ENCODE measurements around the gene NHERF1.

NHERF1 gene

DNA sequence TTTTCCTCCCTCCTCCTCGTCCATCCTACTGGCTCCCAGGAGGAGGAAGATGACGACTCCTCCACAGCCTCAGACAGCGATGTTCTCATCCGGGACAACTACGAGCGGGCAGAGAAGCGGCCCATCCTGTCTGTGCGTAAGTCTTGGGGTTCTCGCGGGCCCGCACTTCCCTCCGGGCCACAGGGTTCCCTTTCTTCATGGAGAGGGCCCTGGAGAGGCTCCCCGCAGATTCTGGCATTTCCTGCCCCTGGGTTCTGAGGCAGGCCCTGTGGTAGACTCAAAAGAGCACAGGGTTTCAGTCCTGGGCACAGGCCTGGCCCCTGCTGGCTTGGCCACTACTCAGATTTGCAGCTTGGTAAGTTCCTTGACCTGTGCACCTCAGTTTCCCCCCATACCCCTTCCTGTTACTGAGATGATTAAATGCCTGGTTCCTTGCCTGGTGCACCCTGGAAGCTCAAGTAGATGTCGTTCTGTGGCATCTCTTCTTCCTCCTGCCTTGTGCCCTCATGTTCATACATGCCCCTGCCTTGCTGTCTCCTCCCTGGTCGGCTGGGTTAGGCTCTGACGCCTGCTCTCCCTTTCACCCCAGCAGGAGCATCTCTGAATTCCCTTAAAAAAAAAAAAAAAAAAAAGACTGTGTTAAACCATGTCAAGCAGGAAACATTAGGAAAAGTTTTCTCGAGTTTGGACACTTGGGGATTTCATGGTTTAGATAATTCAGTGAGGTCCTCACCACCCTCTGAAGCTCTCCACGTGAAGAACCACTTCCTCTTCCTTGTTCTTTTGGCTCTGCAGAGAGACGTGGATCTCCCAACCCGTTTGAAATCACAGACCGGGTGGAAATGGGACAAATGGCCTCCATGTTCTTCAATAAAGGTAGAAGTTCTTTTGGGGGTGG, 42.0 kb downstream of the NHERF1 start:
- DNase-seq, result no peak

DNA sequence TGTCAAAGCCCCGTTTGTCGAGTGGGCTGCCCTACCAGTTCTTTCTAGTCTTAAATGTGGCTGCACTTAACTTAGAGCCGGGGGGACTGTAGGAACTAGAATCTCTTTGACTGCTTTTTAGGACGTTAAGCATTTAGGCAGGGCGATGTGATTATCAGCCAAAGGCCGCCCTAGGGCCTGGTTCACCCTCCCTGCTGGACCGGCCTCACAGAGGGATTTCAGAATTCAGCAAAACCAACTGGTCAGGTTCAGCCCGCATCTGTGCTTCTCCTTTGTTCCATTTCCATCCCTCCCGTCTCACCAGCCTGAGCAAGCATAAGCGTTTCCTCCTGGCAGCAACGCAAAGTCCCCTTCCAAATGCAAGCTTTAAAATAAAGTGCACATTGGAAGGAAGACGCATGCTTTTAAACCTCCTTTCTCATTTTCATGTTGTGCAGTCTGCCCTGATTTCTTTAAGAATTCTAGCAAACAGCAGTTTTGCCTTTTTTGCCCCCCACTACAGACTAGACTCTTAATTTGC, 44.2 kb downstream of the NHERF1 start:
- no peak for DNase-seq

DNA sequence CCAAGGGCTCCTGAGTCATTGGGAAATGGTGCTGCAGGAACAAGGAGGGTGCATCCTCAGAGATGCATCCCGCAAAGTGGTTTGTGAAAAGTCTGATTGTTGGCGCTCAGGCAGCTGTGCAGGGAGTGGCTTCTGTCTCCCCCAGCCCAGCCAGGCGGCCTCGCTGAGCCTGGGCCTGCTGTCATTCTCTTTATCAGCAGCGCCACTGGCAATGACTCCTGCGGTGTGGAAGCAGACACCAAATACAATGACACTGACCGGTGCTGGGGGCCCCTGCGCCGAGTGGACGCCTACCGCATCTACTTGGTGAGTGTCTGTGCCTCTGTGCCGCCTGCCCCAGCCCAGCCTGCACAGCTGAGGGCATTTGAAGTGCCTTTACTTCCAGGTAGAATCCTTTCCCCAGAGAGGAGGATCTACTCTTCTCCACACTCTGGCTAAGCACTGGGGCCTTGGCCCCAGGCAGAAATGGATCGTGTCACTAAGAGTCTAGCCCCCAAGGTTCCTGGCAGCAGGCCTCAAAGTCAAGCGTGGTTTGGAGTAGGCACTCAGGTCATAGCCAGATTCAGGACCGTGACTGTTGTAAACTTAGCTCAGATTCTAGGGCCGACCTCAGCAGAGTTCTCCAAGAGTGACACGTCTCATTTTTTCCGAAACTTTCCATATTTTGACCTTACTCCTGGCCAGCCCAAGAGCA, 47.0 kb downstream of the NHERF1 start:
- DNase-seq, result no peak

DNA sequence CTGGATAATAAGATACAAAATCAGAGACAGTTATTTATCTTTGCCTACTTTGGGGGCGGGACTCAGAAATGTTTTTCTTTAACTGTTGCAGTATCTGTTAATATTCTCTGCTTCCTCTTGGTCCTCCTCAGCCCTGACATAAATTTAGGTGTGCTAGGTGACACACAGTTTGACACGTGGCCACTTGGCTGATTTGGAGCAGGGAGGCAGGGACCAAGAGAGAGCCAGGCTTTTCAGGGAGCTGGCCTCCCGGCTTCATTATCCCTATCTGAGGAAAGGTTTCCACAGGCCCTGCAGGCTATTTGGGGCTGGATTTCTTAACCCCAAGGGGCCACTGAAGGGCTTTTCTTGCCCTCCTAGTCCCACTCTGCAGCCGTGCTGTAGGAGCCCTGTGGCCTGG, 47.8 kb downstream of the NHERF1 start:
- DNase-seq, result no peak

DNA sequence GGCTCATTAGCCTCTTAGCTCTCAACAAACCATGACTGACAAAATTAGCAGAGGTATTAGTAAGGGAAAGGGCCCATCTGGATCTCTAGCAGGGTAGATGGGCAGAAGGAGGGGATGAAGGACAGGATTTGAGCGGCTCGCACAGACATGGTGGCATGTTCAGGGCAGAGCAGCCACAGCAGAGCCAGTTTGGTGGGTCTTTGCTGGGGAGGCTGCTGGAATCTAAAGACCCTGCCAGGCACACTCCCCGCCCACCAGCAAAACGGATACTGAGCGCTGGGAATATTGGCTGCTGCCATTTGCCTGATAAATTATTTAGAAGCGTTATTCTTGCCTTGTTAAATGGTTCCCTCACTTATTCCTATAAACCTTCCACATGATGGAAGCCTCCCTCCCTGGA, 48.4 kb downstream of the NHERF1 start:
- DNase-seq, result no peak

DNA sequence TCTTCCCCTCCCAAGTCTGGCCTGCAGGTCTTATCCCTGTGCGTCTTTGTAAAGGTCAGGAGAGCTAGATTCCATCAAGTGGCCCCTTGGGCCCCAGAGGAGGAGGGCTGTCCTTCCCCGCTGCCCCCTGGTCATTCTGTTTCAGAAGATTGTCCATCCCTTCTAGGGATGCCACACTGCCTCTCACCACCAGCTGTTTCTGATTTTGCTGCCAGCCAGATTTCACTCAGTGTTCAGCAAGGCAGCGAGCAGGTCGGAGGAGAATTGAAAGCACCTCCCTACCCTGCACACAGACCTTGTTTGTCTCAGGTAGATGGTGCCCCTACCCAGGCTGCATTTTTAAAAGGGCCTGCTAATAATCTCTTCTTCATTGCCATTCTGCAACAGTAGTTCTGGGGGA, 49.4 kb downstream of the NHERF1 start:
- no peak for DNase-seq

DNA sequence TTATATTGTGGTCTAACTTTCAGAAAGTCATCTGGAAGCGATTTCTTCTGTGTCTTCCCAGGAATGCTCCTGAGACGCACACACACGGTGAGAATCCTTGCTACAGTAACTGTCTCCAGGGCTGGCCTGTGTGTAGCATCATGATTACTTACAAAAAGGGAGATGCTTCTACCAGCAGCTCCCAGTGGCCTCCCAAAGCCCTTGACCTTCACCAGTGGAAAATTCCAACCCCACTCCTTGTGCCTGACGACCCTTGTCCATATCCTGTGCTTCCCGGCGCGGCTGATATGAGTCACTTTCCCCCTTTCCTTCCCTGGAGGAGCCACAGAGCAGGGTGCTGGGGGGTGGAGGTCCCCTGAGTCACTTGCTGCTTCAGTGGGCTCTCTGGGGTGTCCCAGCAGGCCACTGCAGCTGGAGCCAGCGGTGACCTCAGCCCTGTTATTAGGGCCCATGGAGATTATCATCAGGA, 49.8 kb downstream of the NHERF1 start:
- no peak for DNase-seq

DNA sequence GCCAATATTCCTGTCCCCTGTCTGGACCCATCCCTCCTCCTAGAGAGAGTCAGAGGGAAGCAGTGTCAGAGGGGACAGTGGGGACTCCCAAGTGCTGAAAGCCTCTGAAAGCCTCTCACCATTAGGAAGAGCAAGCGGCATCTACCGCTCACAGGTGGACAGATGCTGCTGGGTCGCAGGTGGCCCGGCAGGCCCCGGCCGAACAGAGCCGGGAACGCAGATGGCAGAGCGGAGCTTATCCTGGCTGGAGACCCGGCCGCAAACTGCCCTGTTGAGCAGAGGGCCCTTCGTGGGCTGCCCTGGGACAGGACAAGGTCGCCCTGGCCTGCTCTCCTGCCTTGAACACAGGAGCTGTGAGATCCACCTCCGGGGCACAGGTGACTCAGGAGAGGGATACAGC, 50.7 kb downstream of the NHERF1 start:
- DNase-seq, result no peak

DNA sequence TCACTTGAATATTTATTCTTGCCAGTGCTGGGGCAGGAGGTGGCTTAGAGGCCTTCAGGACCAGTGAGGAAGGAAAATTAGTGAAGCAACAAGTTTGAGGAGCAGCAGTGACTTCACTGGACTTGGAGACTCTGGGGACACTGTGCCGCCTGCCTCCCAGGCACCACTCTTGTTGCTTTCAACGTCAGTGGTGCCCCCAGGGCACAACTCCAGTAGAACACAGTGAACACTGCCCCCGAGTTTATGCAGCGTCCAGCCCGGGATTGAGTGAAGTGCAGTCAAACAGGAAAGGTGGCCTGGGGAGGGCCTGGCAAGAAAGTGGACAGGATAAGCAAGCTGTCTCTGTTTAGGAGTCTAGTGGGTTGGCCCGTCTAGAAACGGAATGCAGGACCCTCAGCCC, 52.1 kb downstream of the NHERF1 start:
- no peak for DNase-seq

DNA sequence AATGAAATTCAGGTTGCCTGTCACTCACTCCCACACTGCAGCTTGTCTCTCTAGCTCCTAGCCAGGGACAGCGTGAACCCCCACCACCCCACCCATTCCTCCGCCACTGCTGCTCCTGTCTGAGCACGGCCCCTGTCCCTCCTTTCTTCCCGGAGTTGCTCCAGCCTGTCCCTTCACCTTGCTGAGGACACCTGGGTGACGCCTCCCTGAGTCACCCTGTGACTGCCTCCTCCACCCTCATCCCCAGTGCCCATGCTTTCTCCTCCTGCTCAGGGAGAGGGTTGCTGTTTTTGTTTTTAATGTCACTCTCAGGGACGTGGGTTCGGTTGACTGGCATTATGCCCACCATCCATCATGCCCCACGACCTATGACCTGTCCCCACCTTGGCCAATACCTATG, 53.5 kb downstream of the NHERF1 start:
- no peak for DNase-seq

DNA sequence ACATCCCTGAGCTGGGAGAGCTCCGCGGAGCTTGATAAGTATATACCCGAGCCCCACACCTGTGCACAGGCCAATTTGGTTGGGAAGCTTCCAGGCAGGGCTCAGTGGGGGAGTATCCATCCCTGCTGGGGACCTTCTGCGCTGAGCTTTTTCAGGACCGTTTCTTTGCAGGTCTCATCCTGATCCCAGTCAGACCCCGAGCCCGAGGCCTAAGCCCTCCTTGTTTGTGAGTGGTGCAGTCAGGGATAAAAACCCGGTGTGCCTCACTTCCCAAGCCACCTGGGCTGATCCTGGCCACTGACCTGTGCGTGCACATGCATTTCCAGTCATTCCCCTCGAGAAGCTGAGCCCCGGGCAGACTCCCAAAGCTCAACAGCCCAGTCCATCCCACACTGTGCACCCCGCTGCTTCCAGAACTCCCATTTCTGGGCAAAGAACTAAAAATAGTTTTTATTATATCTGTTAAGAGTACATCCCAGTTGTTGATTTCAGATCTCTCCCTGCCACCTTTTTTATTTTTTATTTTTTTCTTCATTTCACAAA, 55.0 kb downstream of the NHERF1 start:
- no peak for DNase-seq

DNA sequence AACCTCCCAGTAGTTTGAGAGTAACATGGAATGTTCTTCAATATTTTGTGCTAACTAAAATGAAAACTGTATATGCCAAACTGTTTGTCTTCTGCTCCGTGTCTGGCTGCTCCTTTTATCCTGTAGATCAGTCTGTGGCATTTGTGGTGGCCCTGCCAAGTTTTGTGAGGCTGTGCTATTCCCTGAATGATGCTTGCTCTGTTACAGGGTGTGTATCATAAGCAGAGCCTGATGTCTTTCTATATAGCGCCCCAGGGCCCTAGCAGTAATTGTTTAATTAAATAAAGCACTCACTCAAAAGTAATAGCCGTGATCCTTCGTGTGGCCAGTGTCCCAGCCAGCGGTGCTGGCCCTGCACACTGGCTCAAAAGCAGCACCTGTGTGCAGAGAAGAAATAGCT, 55.5 kb downstream of the NHERF1 start:
- no peak for DNase-seq

DNA sequence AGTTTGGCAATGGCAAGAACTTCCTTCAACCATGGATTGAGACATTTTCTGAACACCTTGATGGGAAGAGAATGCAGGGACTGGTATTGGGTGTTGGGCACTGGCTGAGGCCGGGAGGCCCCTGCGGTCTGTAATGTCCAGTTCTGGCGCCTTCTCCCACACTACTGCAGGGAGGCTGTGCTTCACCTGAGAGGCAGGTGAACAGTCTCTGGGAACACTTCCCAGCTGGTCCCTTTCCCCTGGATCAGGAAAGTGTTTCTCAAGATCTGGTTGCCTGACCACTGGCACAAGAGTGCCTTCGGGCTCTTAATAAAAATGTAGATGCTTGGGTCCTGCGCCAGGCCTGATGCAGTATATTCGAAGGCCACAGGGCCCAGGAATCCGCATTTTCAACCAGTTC, 56.3 kb downstream of the NHERF1 start:
- DNase-seq, result no peak

DNA sequence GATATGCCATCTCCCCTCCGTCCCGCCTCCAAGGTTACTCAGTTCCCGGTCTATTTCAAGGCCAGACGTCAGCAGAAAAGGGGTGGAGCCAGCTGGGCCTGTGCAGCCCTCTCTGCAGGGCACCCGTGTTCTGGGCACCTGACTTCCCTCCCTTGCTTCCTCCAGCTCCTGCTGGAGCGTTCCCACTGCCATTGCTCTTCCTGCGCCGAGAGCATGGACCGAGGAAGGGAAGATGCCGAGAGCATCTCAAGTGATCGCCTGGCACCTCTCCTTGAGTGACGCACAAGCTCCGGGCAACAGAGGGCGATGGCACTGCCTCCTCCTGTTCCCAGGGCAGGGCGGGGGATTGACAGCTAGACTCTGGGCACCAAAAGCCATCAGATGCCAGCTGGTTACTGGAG, 57.2 kb downstream of the NHERF1 start:
- DNase-seq, result no peak

DNA sequence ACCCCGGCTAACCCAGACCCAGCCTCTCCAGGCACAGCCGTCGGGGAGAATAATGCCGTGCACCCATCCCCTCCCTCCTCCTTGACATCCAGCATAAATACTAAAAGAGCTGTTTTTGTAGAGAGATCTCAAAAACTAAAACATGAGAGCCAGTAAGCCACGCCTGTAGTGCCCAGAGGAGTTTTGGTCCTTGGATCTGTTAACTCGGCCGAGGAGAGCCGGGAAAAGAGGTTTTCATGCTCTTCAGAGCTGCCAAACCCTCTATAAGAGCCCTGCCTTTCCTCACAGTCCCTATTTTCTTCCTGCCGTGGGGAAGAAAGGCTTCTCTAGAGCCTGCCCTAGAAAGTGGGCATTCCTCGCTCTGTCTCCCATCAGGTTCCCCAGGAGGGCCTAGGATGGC, 57.9 kb downstream of the NHERF1 start:
- DNase-seq, result no peak

DNA sequence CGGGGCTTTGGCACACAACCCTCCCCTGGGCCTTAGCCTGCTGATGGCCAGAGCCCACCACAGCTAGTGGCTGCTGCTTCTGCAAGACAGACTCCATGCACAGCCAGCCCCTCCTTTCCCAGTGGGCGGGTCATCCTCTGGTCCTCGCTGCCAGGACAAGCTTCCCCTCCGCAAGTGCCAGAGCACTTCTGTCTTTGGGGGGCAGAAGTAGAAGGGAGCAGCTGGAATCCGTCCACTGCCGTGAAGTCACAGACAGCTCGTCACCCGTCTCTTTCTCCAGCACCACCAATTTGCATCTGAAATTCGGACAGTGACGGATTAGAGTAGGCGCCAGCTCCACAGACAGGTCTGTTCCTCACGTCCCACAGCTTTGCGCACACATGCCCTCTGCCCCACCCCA, 59.0 kb downstream of the NHERF1 start:
- no peak for DNase-seq

DNA sequence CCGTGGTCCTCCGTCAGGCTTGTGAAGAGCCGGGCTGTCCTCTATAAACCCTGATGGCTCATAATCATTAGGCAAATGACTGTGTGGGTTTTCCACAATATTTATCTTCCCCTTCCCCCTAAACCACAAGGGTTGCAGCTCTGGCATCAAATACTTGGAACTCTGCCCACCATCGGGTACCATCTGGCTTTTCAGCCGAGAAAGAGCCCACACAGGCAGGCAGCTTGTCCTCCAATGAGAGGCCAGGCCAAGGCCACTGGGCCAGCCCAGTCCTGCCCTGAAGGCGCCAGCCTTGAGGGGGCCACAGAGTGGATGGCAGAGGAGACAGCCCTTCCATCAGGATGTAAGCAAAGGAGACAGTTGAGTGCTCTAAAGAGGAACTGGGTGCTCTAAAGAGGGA, 59.5 kb downstream of the NHERF1 start:
- DNase-seq, result no peak

DNA sequence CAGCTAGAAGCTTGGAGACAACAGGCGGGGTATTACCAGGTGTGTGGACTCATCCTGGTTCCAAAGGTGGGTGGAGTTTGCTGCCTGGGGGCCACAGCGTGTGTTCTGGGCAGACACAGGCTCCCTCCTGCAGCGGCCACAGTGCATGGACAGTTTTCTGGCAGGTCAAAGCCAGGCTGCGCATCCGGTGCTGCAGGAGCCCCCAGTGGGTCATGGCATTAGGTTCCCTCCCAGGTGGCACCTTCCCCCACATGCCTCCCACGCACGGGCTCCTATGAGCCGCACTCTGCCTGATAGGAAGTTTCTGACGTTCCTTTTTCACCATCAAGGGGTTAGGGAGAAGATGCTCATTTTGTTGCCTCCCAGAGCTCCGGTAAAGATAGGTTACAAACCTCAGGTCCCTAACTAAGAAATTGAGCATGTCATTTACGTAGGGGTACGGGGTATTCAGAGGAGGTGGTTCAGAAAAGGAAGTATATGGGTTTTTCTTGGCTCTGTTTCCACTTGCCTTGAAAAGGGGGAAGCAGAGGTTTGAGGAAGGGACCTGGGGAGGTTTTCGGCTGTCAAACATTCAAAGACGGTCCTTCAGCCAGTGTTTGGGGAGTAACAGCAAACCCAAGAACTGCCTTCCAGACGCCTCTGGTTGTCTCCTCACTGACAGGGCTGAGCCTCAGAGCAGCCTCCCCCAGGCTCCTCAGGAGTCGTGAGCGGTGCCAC, 60.4 kb downstream of the NHERF1 start:
- no peak for DNase-seq

DNA sequence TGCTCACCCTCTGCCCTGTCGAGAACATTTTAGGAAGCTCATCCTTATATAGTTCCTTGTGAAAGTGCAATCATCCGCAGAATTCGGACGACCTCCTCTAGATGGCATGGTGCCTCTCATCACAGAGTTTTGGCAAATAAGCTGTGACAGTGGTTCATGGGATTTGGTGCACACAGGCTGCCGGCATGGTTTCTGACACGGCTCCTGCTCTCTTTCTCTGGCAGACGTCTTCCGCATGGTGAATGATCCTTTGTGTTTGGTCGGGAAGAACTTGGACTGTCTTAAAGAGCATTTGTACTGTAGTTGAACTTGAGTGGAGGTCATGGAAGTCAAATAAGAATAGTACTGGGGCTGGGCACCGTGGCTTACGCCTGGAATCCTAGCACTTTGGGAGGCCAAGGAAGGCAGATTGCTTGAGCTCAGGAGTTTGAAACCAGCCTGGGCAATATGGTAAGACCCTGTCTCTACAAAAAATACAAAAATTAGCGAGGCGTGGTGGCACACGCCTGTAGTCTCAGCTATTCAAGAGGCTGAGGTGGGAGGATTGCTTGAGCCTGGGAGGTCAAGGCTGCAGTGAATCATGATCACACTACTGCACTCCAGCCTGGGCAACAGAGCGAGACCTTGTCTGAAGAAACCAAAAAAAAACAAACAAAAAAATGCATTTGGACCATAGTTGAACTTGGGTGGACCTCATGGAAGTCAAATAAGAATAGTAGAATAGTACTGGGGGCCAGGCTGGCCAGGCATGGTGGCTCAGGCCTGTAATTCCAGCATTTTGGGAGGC, 62.5 kb downstream of the NHERF1 start:
- no peak for DNase-seq

DNA sequence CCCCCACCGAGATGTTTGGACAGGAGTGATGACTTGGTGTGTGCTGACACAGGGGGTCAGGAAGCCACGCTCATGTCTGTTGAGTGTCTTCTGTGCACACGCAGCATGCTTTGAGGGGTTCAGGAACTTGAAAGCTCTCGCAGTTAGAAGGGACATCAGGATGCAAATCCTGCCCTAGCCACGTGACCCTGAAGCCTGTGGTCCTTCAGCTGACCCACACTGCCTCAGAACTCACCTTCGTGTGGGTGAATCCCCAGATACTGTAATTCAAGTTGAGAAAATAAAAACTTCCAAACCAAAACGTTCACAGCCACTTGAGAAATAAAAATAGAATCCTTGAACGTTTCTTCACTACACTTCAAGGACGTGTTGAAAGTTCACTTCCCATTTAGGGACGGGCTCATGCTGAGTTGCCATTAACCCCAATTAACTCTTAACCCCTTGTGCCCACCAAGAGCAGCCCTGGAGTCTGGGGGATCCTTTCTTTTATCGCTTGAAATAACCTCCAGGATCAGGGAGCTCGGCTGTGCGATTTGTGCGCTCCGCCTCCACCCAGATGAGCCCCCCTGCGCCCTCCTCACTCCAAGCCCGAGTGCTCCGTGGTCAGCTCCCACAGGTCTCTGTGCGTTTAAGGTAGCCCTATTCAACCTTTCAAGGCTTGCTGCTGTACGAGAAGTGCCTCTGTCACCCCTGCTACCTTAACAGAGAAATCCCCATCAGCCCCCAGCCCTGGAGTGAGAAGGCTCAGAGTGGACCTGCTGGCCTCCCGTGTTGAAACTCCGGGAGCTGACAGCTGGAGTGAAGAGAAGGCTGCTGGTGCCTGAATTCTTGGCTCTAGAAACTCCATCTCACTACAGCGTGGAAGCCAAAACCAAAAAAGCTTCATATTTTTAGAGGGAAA, 63.9 kb downstream of the NHERF1 start:
- no peak for DNase-seq

DNA sequence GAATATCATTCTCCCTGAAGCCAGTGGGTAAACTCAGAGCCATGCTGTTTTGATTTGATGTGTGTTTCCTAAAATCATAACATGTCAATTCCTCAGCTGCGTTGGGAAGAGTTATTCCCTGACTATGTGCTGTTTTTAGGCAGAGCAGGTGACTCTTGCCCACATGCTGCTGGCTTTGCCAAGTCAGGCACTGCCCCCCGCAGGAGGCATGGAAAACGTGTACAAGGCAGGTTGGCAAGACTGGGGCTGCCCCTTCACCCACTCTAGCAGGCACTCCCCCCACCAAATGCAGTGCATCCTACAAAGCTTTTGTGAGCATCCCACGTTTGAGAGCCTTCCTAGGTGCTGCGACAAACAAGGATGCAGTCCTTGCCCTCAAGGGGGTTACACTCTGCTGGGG, 66.0 kb downstream of the NHERF1 start:
- DNase-seq, result no peak

Data from activated CD4-positive, CD25-positive, alpha-beta regulatory T cell treated with anti-CD3 and anti-CD28 coated beads, Interleukin-2, amount 50 U/mL, for 72 hours (primary cell).